Cardiac muscle cell (in vitro differentiated cells and primary cell): Measurements from ENCODE around the gene CRISPLD2. TPM values are rescaled to one million over a fixed set of nuclear protein-coding genes. Genes with fewer than 3 reads are reported as not detected.
A peak's percentile ranks its signal among the peaks of the same experiment; 100 is the strongest.

Experiments
- DNase-seq, 2 donors: peaks; one replicate each; pipeline versions ENCODE4 v3.0.0 to v3.0.0-alpha.2; 2010 to 2017; ENCODE audit warnings: low read depth in 1 of 2, low spot score in 1 of 2
- H3K27ac ChIP-seq: fragments of 200-600 bp; sonication (generic); 2 replicates; pipeline ENCODE4 v1.5.1; 2016
- H3K27me3 ChIP-seq: fragments of 200-600 bp; sonication (generic); 2 replicates; pipeline ENCODE4 v1.6.0; 2016; ENCODE audit warnings: control low read depth
- H3K36me3 ChIP-seq: fragments of 200-600 bp; sonication (generic); 2 replicates; pipeline ENCODE4 v1.5.1; 2016; ENCODE audit warnings: control low read depth
- H3K4me1 ChIP-seq: fragments of 200-600 bp; sonication (generic); 2 replicates; pipeline ENCODE4 v1.8.1; 2017; ENCODE audit warnings: low read depth, mild to moderate bottlenecking, mixed run types
- H3K4me3 ChIP-seq: fragments of 200-600 bp; sonication (generic); 2 replicates; pipeline ENCODE4 v1.5.1; 2016; ENCODE audit warnings: mild to moderate bottlenecking
- H3K9me3 ChIP-seq: fragments of 200-600 bp; sonication (generic); 2 replicates; pipeline ENCODE4 v1.5.1; 2017; ENCODE audit warnings: low read depth, mild to moderate bottlenecking, control low read depth
- CTCF ChIP-seq: IDR thresholded peaks from 2 replicates; pipeline ENCODE4 v1.5.1; 2012; ENCODE audit warnings: low read depth, mild to moderate bottlenecking, low read length
- polyA plus RNA-seq: library from polyadenylated mRNA; unstranded; fragments of >200 nt; fragmentation: Nextera tagmentation; extraction: Ambion mirVana; gene quantifications from 2 replicates; pipeline ENCODE4 v1.2.1, GENCODE V29; 2016
- total RNA-seq: library from RNA; depleted of rRNA; stranded (reverse); fragments of >200 nt; gene quantifications from 2 replicates; pipeline ENCODE4 v1.2.3, GENCODE V29; 2016

The CRISPLD2 gene
- total and polyA plus RNA-seq, 2 experiments from 2014 or later = 0.91 to 1.7 TPM

GRCh38 chr16:84953190-84953746 is 133.5 kb downstream of the CRISPLD2 start:
- peak in 1 of 2 donors; percentile 23 for DNase-seq

GRCh38 chr16:84955427-84955826 is 135.6 kb downstream of the CRISPLD2 start:
- no peaks in the 10 kb centered on the region for H3K27me3 ChIP-seq
- no peaks in the 10 kb centered on the region for H3K9me3 ChIP-seq
- H3K27ac ChIP-seq = no peak overlapping the region
- H3K36me3 ChIP-seq = no peaks in the 10 kb centered on the region
- TF ChIP-seq CTCF = no peak
- no peak for DNase-seq
- no peak overlapping the region for H3K4me3 ChIP-seq
- peaks cover 20% of the 10 kb centered on the region for H3K4me1 ChIP-seq

More at GRCh38 chr16:84953190-84953746, 133.5 kb downstream of the CRISPLD2 start:
- Histone ChIP-seq H3K4me1 (peaks cover 20% of the 10 kb centered on the region), H3K4me3 (no peak overlapping the region), H3K27ac (peak overlapping the region; percentile 98), H3K27me3 (no peaks in the 10 kb centered on the region), H3K36me3 (no peaks in the 10 kb centered on the region), H3K9me3 (no peaks in the 10 kb centered on the region)
- no peak for TF ChIP-seq CTCF

GRCh38 chr16:84957192-84957591 is 137.4 kb downstream of the CRISPLD2 start:
- no peaks in the 10 kb centered on the region for H3K36me3 ChIP-seq
- no peaks in the 10 kb centered on the region for H3K27me3 ChIP-seq
- no peak overlapping the region for H3K27ac ChIP-seq
- H3K4me3 ChIP-seq = no peak overlapping the region
- DNase-seq = no peak
- H3K9me3 ChIP-seq = no peaks in the 10 kb centered on the region
- H3K4me1 ChIP-seq = peaks cover 18% of the 10 kb centered on the region
- no peak for TF ChIP-seq CTCF

- Histone ChIP-seq H3K4me3 (no peak overlapping the region), H3K36me3 (no peaks in the 10 kb centered on the region), H3K9me3 (no peaks in the 10 kb centered on the region), H3K27me3 (no peaks in the 10 kb centered on the region), H3K4me1 (peaks cover 12% of the 10 kb centered on the region), H3K27ac (no peak overlapping the region)
- no peak for DNase-seq
- no peak for TF ChIP-seq CTCF
Observed at GRCh38 chr16:84957792-84958191, 138.0 kb downstream of the CRISPLD2 start.

Other genes with a start within 250 kb of the CRISPLD2 start
- gene COTL1, start 201.9 kb upstream of the CRISPLD2 start, total RNA-seq = 32.3 and 37.2 TPM in 2 replicates
- gene COTL1, start 201.9 kb upstream of the CRISPLD2 start, polyA plus RNA-seq = 70.2 and 83.5 TPM in 2 replicates
- gene KLHL36, start 171.5 kb upstream of the CRISPLD2 start, total RNA-seq = 31.7 and 53.9 TPM in 2 replicates
- gene KLHL36, start 171.5 kb upstream of the CRISPLD2 start, polyA plus RNA-seq = 14.5 and 19.2 TPM in 2 replicates
- 77.4 and 91.9 TPM in 2 replicates for gene USP10, start 120.0 kb upstream of the CRISPLD2 start, total RNA-seq
- gene USP10, start 120.0 kb upstream of the CRISPLD2 start, polyA plus RNA-seq = 100.0 and 139 TPM in 2 replicates
- 65.0 and 70.1 TPM in 2 replicates for gene ZDHHC7, start 191.6 kb downstream of the CRISPLD2 start, total RNA-seq
- gene ZDHHC7, start 191.6 kb downstream of the CRISPLD2 start, polyA plus RNA-seq = 57.8 and 71.6 TPM in 2 replicates
- 23.4 and 24.6 TPM in 2 replicates for gene KIAA0513, start 207.8 kb downstream of the CRISPLD2 start, total RNA-seq
- gene KIAA0513, start 207.8 kb downstream of the CRISPLD2 start, polyA plus RNA-seq = 12.8 and 29.1 TPM in 2 replicates